ENCODE measurements around the gene SERPINH1.

Gene SERPINH1

DNA sequence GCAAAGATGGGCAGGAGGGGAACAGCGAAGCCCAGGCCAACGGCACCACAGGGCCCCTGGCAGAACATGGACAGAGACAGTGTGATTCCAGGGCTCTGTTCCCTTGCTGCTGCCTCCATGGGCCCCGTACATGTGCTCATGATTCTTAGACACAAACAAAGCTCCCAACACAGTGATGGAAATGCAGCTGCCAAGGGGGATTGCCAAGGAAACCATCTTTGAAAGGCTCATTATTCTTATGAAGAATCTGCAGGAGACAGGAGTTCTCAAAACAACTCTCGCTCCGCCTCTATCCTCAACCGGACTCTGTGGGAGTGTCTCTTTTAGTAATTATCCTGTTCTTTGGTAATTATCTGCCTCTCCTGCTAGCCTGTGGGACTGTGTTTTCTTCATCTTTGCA, 32.2 kb downstream of the SERPINH1 start:
- DNase-seq (ENCODE audit: low read depth, low spot score) = no peak

DNA sequence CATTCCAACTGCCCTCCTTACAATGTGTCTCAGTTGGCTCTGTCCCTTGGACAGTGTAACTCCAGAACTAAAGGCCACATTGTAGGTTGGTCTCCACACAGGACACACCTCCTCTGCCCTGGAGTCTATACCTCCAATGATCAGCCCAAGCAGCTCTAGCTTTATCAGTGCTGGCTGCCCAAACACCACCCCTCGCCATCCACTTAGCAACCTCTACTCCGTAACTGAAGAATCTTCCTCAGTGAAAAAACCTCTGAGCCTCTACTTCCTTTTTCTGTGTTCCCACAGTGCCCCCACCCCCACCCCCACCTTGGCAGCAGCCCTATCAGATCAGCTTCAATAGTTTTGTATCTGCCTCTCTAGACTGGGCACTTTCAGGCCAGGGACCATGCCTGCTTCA, 33.4 kb downstream of the SERPINH1 start:
- DNase-seq (ENCODE audit: low read depth, low spot score) = no peak

DNA sequence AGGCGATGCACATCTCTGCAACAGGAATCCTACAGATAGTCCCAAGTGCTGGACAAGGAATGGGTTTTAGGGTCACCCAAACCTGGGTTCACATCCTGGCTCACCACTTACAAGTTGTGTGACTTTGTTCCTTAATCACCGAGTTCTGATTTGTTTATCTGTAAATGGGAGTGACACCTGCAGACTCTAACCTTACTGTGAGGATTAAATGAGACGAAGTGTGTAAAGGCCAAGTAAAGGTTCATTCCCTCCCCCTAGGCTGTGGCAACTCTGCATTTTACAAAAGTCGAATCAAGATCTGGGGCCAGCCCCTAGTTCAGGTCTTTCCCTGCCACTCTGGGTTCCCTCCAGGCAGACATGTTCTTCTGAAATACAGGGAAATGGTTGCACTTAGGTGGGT, 34.9 kb downstream of the SERPINH1 start:
- DNase-seq (ENCODE audit: low read depth, low spot score) = no peak

DNA sequence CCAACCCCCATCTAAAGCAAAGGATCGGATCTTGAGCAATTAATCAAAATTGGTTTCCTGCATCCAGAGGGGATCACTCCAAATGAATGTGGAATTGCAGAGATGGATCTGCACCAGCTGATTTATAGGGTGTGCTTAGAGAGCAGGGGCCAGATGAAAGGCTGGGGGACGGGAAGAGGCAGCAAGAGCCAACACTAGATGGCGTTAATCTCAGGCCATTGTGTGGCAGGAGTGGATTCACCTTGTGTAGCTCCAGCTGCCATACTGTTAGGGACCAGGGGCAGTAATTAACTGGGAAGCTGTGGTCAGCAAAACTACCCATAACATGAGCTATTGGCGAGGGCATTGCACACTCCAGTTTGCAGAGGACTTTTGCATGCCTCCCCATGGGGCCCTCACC, 35.6 kb downstream of the SERPINH1 start:
- DNase-seq (ENCODE audit: low read depth, low spot score) = no peak

DNA sequence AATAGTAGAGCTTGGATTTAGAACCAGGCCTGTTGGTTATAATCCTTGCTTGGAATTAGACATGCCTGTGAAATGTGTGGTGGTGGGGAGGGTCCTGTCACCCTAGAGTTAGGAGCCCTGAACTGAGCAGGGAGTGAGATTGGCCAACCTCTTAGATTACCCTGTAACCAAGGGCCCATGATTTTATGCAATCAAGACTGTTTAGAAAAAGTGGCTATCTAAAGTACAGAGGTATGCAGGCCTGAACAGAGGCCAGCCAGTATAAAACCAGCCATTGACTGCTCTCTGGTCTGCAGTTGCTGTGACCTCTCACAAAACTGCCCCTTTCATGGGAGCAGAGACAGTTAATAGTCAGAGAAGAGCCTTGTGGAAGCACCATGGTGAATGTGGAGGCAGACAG, 36.2 kb downstream of the SERPINH1 start:
- no peak for DNase-seq (ENCODE audit: low read depth, low spot score)

DNA sequence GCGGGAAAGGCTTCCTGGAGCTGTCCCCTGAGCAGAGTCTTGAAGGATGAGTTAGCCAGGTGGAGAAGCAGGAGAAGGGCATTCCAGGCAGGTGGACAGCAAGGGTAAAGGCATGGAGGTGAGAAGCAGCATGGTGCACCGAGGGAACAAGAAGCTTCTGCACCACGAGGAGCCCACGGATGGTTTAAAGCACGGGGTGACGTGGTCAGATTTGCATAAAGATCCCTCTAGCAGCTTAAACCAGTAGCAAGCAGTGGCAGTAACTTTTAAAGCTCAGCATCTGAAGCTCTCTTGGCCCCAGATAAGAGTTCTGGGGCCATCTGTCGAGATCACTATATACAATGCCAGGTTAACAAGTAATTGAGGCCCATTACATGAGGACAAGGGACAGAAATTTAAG, 36.8 kb downstream of the SERPINH1 start:
- DNase-seq (ENCODE audit: low read depth, low spot score) = no peak

DNA sequence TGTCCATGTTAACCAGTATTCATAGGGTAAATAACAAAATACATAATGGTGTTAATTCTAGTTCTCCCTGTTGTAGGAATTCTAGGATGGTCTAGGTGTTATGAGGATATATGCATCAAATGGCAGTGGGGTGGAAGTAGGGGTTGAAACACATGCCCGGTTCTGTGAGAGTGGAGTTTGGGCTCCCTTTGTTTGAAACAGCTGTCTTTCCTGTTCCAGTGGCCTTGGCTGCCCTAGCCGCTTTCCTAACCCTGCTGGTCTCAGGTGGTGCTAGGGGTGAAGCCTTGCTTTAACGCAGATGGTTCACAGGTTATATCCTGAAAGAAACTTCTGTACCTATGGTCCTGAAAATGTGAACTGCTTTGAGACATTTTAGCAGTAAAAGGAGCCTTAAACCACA, 38.3 kb downstream of the SERPINH1 start:
- DNase-seq (ENCODE audit: low read depth, low spot score) = no peak

DNA sequence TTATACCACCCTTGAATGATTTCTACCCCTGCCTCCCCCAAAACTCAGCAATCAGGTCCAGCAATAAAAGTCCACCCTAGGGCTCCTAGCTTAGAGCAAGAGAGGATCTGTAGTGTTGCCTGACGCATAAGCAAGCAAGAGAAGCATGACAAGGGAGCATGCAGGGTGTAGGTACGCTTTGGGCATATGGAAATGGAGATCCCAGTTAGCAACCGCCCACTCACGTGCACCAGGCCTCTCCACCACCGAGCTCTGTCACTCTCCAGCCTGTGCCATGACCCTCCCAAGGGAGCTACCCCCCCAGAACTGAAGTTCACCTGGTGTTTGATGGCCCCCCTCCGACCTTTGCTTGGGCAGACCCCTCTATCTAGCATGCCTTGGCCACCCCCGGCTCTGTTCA, 39.4 kb downstream of the SERPINH1 start:
- no peak for DNase-seq (ENCODE audit: low read depth, low spot score)

DNA sequence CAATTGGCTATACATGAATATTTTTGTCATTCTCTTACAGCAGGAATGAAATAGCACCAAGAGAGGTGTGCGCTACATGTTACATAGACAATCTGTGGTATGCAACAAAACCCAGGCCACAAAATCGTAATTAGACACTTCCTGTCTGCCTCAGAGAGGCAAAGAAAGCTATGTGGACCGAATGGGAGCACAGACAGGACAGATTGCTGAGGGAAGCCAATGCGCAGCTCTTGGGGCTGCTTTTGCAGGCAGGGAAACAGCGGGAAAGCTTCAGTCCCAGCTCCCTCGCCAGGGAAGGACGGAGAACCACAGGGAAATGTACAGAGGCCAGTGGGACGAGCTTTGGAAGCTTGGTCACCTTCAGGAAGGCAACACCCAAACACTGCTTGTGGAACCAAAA, 40.9 kb downstream of the SERPINH1 start:
- no peak for DNase-seq (ENCODE audit: low read depth, low spot score)

DNA sequence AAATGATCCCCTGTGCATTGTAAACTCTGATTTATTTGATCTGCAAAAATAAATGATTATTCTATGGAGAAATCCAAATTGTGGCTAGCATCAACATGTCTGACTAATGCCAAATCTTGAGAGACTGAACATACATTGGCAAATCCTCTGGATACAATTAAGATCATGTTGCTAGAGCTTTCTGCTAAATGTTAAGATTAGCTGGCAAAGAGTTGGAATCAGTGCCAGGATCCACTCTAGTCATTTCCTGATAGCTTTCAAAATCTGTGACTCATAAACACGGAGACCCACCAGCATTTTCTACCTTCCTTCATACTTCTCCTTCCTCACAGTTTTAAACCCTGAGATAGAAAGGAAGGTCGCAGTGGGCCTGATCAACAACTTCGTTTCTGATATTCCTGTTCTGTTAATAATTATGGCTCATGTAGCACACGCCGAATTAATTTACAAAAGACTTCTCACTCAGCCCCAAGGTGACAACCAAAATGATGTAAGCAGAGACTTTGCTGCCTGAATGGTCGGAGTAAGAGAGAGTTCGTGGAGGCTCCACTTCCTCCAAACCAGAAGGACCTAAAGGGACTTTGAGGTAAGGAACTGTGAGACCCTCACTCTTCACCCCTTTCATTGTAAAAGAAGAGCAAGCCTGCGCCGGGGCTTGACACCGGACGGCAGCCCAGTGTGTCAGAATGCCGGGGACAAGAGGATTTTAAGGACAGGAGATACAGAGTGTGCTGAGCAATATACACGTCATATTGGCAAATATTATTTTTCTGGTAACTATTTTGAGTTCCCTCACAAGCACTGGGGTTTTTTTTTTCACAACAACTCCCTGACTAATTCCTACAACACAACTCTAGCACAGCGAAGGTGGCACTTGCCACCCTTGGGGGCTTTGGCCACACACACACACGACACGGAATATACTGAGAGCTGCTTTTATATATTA, 42.0 kb downstream of the SERPINH1 start:
- no peak for DNase-seq (ENCODE audit: low read depth, low spot score)

DNA sequence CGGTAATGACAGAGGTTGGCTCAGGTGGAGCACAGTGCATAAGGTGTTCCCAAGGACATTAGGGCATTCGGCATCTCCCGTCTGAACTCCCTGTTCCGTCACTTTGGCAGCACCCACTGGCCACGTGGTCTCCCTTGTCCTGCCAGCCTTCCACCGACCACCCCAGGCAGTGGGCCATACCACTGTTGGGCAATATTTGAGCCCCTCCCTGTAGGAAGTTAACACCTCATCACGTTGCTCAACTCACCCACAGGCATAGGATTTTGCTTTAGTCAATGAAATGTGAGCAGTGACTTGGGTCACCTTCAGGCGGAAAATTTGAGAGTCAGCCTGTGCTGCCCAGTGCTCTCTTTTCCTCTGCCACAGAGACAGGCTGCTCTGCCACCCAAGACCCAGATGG, 44.0 kb downstream of the SERPINH1 start:
- DNase-seq (ENCODE audit: low read depth, low spot score) = no peak

DNA sequence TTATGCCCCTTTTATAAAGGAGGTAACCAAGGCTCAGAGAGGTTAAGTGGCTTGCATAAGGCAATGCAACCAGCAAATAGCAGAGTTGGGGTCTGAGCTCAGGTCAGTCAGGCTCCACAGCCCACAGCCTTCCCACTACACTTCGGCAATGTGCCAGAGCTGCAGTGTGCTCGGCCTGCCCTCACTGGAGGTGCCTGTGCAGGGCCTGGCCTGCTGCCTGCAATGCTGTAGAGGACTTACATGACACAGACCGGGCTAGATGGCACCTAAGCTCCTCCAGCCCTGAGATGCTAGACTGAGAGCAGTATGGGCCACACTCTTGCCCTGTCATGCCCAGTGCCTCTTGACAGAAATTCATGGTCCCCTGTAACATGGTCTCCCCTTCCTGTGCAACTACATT, 49.8 kb downstream of the SERPINH1 start:
- DNase-seq (ENCODE audit: low read depth, low spot score) = no peak

DNA sequence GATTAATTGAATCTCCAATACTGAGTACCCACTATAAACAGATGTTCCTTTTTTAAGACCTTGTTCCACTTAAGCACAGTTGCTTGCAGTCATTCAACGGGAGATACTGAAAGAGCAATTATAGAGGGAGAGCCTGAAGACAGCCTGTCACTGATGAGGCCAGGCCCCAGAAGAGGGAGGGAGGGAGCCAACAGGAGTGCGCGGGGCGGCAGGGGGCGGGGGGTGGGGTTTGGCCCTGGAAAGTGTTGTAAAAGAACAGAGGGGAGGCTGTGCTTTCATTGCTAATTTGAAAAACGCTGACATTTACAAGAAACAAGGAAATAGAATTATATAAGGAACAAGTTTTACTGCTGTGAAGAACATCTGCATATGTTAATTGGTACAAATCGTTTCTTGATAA, 53.7 kb downstream of the SERPINH1 start:
- DNase-seq (ENCODE audit: low read depth, low spot score) = no peak

DNA sequence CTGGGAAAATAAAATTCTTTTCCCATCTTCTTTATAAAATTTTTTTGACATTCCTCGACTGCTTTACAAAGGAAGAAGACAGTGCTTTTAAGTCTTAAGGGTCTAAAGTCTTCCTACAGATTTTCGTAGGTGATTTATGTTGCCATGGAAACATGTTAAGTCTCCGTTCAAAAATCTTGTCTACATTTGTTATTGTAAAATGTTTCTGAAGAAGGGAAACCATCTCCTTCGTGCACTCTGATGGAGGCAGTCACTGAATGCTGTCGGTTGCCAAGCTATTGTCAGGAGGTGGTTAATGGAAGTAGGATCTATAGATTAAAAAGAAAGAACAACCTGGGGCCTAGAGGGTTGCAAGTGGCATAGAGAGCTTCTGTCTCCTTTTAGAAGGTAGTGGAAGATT, 54.2 kb downstream of the SERPINH1 start:
- DNase-seq (ENCODE audit: low read depth, low spot score) = no peak
